Activated gamma-delta T cell treated with anti-CD3 and anti-CD28 coated beads, Interleukin-2, amount 50 U/mL, for 16 hours (primary cell): ENCODE data around the gene IQCE.
"Not testable (repeated sequence)": the region's sequence is repeated elsewhere in the genome, so short reads cannot be mapped to it uniquely, and the experiment has no call there.

ENCODE experiments used
- DNase-seq: peaks from one replicate; pipeline ENCODE4 v3.0.0-alpha.2; 2020; ENCODE audit warnings: low read depth

Gene IQCE

GRCh38 chr7:2582006-2582735 is 23.4 kb downstream of the IQCE start:
- no peak for DNase-seq

GRCh38 chr7:2583798-2584580 is 25.2 kb downstream of the IQCE start:
- no peak for DNase-seq

- DNase-seq = no peak
These were observed 26.7 kb downstream of the IQCE start for GRCh38 chr7:2585446-2585845.

- no peak for DNase-seq
These were observed 27.7 kb downstream of the IQCE start for GRCh38 chr7:2586326-2587020.

GRCh38 chr7:2587134-2587533 is 28.4 kb downstream of the IQCE start:
- no peak for DNase-seq

GRCh38 chr7:2587778-2588177 is 29.0 kb downstream of the IQCE start:
- DNase-seq = no peak

- DNase-seq = no peak
These were observed 30.6 kb downstream of the IQCE start for GRCh38 chr7:2589341-2589740.

GRCh38 chr7:2589941-2590340 is 31.2 kb downstream of the IQCE start:
- not testable (repeated sequence) for DNase-seq

GRCh38 chr7:2592375-2592865 is 33.6 kb downstream of the IQCE start:
- no peak for DNase-seq

- no peak for DNase-seq
These were observed 34.4 kb downstream of the IQCE start for GRCh38 chr7:2593036-2593727.

GRCh38 chr7:2594599-2594998 is 35.8 kb downstream of the IQCE start:
- no peak for DNase-seq

- DNase-seq = no peak
These were observed 36.6 kb downstream of the IQCE start for GRCh38 chr7:2595258-2595860.

GRCh38 chr7:2596464-2597272 is 37.9 kb downstream of the IQCE start:
- DNase-seq = no peak

- no peak for DNase-seq
These were observed 38.5 kb downstream of the IQCE start for GRCh38 chr7:2597273-2597640.

- no peak for DNase-seq
These were observed 39.5 kb downstream of the IQCE start for GRCh38 chr7:2598154-2598823.

GRCh38 chr7:2601065-2601464 is 42.3 kb downstream of the IQCE start:
- no peak for DNase-seq

- DNase-seq = no peak
These were observed 43.1 kb downstream of the IQCE start for GRCh38 chr7:2601907-2602306.

GRCh38 chr7:2602406-2603043 is 43.7 kb downstream of the IQCE start:
- DNase-seq = no peak

GRCh38 chr7:2603044-2603965 is 44.5 kb downstream of the IQCE start:
- no peak for DNase-seq
